ENCODE results near the gene UBR4.

UBR4 gene

GRCh38 chr1:19072285-19072981 lies 137.6 kb downstream of the UBR4 start:
- no peak for DNase-seq (ENCODE audit: low read depth)

- DNase-seq (ENCODE audit: low read depth), result no peak
Measured at GRCh38 chr1:19071674-19072281, 138.3 kb downstream of the UBR4 start.

GRCh38 chr1:19070891-19071621 lies 139.0 kb downstream of the UBR4 start:
- no peak for DNase-seq (ENCODE audit: low read depth)

GRCh38 chr1:19070197-19070651 lies 139.8 kb downstream of the UBR4 start:
- no peak for DNase-seq (ENCODE audit: low read depth)

- DNase-seq (ENCODE audit: low read depth), result no peak
Measured at GRCh38 chr1:19068639-19069276, 141.3 kb downstream of the UBR4 start.

GRCh38 chr1:19067912-19068638 lies 142.0 kb downstream of the UBR4 start:
- DNase-seq (ENCODE audit: low read depth), result no peak

- no peak for DNase-seq (ENCODE audit: low read depth)
Measured at GRCh38 chr1:19067182-19067911, 142.7 kb downstream of the UBR4 start.

GRCh38 chr1:19066874-19067181 lies 143.2 kb downstream of the UBR4 start:
- no peak for DNase-seq (ENCODE audit: low read depth)

- DNase-seq (ENCODE audit: low read depth), result no peak
Measured at GRCh38 chr1:19066248-19066873, 143.7 kb downstream of the UBR4 start.

GRCh38 chr1:19065526-19066247 lies 144.4 kb downstream of the UBR4 start:
- DNase-seq (ENCODE audit: low read depth), result no peak

GRCh38 chr1:19064906-19065450 lies 145.1 kb downstream of the UBR4 start:
- DNase-seq (ENCODE audit: low read depth), result no peak

GRCh38 chr1:19063122-19063521 lies 146.9 kb downstream of the UBR4 start:
- DNase-seq (ENCODE audit: low read depth), result no peak

- no peak for DNase-seq (ENCODE audit: low read depth)
Measured at GRCh38 chr1:19062258-19063029, 147.6 kb downstream of the UBR4 start.

GRCh38 chr1:19061798-19062197 lies 148.3 kb downstream of the UBR4 start:
- no peak for DNase-seq (ENCODE audit: low read depth)

GRCh38 chr1:19061343-19061742 lies 148.7 kb downstream of the UBR4 start:
- no peak for DNase-seq (ENCODE audit: low read depth)

GRCh38 chr1:19059773-19060172 lies 150.3 kb downstream of the UBR4 start:
- no peak for DNase-seq (ENCODE audit: low read depth)

GRCh38 chr1:19058476-19058797 lies 151.6 kb downstream of the UBR4 start:
- DNase-seq (ENCODE audit: low read depth), result no peak

GRCh38 chr1:19057784-19058475 lies 152.1 kb downstream of the UBR4 start:
- no peak for DNase-seq (ENCODE audit: low read depth)
